GM18499 (cell line): ENCODE measurements around the gene PTPRO.

ENCODE experiments used
- ATAC-seq: cut with Tn5 transposase; IDR thresholded peaks from one replicate; pipeline ENCODE4 v1.9.1; 2021; ENCODE audit warnings: moderate number of reproducible peaks; ENCODE audit not compliant: insufficient read depth, unreplicated experiment

The PTPRO gene

DNA sequence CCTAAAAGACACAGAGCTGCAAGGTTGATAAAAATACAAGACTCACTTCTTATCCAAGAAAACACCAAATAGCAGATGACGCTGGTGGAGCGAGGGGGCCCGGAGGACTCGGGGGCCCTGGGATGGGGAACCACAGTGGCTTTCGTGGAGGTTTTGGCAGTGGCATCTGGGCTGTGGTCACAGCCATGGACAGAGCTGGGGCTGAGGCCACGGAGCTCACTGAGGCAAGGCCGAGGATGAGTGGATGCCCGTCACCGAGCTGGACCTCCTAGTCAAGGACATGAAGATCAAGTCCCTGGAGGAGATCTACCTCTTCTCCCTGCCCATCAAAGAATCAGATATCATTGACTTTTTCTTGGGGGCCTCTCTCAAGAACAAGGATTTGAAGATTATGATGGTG, 117.2 kb downstream of the PTPRO start:
- ATAC-seq = no peak

DNA sequence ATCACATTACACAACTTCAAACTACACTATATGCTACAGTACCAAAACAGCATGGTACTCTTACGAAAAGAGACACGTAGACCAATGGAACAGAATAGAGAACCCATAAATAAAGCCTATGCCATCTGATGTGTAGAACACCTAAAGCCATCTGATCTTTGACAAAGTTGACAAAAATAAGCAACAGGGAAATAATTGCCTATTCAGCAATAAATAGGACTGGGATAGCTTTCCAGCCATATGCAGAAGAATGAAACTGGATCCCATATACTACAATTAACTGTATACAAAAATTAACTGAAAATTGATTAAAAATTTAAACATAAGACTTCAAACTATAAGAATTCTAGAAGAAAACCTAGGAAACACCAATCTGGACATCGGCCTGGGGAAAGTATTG, 120.7 kb downstream of the PTPRO start:
- no peak for ATAC-seq

DNA sequence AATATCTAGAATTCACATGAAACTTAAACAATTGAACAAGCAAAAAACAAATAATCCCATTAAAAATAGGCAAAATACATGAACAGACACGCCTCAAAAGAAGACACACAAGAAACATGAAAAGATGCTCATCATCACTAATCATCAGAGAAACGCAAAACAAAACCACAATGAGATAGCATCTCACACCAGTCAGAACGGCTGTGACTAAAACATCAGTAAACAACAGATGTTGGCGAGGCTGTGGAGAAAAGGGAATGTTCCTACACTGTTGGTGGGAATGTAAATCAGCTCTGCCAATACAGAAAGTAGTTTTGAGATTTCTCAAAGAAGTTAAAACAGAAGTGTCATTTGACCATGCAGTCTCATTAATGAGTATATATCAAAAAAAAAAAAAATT, 121.3 kb downstream of the PTPRO start:
- ATAC-seq = no peak

DNA sequence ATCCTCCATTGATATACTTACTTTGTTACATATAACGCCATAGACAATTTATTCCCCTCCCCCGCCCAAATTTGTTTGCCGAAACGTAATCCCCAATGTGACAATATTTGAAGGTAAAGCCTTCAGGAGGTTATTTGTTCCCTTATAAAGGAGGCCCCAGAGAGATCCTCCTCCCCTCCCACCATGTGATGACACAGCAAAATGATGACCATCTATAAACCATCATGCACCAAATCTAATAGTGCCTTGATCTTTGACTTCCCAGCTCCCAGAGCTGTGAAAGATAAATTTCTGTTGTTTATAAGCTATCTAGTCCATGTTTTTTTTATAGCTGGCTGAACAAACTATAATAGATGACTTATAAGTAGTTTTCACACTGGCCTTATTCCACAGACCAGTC, 122.2 kb downstream of the PTPRO start:
- no peak for ATAC-seq

DNA sequence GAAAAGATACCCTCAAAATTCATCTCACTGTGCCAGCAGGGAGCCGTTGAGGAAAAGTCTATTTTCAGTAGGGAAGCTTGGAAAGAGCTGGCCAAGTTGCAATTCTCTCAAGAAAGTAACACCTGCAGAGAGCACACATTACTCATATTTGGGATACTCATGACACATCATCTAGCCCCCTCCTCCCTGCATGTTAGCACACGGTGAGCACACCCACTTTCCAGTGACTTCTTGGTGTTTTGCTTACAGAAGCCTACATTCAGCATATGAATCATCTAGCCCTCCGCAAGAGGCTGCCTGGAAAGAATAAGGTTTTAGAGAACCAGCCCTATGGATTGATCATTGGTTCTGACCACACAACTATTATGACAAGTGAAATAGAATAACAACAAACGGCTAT, 124.5 kb downstream of the PTPRO start:
- ATAC-seq = no peak

DNA sequence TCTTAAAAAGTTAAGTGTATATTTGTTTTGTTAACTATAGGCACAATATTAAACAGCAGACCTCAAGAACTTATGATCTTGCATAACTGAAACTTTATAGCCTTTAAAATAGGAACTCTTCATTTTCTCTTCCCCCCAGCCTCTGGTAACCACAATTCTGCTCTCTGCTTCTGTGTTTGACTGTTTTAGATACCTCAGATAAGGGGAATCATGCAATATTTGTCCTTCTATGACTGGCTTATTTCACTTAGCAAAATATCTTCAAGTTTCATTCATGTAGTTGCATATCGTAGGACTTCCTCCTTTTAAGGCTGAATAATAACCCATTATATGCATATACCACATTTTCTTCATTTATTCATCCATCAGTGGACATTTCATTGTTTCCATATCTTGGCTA, 131.3 kb downstream of the PTPRO start:
- peak; percentile 88 for ATAC-seq

DNA sequence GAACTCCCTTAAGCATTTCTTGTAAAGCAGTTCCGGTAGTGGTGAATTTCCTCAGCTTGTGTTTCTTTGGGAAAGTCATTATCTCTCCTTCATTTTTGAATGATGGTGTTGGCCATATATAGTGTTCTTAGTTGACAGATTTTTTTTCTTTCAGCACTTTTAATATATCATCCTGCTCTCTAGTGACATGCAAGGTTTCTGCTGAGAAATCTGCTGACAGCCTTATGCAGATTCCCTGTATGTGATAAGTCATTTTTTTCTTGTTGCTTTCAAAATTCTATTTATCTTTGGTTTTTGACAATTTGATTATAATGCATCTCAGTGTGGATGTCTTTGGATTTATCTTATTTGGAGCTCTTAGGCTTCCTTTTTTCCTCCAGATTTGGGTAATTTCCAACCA, 135.7 kb downstream of the PTPRO start:
- no peak for ATAC-seq

DNA sequence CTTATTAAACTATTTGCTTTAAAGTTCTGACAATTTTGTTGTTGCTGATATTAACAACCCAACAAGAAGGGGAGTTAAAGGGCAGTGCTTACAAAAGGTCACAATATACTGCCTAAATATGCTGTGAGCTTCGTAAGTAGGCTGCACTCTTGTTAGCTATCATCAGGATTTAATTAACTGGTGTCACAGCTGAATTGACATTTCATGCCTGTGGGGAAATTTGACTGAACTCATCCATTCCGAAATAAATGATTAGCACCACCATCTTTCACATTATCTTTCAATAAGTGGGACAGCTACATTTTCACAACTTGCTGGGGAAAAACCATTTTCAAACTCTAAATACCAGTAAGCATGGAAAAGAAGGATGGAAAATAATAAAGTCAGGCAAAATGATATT, 146.6 kb downstream of the PTPRO start:
- ATAC-seq = no peak

DNA sequence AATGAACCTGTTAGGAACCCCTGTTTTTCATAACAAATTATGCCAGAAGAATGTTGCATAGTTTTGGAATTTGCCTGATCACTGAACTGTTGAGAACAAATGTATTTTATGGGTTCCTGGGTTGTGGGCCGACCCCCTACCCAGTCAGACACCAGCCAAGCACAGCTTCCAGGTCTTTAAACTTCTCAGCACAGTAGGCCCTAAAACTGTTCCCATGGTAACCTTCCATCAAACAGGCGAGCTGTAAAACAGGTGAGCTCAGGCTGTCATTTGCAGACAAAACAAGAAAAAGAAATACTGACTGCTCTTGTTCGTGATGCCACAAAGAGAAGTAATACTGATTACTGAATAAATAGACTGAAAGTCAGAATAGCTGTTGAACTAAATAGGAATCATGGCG, 147.0 kb downstream of the PTPRO start:
- ATAC-seq = no peak

DNA sequence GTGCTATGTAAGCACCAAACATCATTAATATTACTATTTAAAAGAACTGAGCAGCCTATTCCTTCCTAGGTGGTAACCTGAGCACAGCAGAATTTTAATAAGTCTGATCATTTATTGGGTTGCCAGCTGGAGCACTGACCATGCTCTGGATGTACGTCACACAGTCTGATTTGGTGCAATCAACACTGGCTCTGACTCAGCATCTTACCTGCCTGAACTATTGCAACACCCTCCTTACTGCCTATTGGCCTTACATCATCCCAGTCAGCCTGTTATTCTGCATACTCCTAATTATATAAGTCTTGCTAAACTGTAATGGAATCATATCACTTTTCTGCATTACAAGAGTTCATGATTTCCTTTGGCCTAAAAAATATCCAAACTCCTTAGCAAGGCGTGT, 149.7 kb downstream of the PTPRO start:
- no peak for ATAC-seq

DNA sequence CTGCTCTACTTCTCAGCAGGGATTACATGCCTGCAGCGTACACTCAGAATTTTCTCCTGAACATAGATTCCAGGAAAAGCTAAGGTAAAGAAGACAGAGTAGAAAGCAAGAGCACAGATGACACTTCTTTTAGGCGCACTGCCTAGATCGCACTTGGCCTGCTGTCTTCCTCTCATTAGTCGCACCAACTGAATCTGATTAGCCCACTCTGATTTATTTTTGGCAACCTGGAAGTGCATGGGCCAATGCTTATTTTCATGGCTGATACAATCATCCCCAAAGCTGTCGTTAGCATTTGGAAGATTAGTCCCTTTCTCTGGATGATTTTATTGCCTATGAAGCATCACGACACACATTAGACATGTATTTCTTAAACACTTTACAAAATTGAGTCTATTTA, 152.5 kb downstream of the PTPRO start:
- ATAC-seq = no peak

DNA sequence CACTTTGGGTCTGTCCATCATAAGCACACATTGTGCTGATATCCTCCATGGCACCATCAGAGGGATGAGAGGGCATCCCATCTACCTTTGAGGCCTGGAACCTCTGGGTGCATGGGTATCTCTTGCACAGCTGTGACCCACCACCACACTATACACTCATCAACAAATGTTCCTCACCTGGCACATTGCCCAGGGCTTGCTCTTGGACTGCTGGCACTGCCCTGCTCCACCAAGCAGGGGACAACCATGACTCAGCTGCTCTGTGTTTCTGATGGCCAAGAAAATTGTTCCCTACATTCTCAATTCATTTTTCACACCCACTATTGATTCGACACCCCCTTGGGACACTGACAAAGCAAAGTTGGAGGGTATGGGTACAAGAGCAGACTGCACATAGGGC, 155.5 kb downstream of the PTPRO start:
- no peak for ATAC-seq

DNA sequence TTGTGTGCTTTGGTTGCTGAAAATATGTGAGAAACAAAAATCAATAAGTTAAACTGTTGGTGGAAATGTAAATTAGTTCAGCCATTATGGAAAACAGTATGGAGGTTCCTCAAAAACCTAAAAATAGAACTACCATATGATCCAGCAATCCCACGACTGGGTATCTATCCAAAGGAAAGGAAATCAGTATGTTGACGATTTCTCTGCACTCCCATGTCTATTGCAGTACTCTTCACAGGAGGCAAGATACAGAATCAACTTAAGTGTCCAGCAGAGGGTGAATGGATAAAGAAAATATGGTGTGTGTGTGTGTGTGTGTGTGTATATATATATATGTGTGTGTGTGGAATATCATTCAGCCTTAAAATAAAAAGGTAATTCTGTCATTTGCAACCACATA, 159.5 kb downstream of the PTPRO start:
- ATAC-seq = no peak

DNA sequence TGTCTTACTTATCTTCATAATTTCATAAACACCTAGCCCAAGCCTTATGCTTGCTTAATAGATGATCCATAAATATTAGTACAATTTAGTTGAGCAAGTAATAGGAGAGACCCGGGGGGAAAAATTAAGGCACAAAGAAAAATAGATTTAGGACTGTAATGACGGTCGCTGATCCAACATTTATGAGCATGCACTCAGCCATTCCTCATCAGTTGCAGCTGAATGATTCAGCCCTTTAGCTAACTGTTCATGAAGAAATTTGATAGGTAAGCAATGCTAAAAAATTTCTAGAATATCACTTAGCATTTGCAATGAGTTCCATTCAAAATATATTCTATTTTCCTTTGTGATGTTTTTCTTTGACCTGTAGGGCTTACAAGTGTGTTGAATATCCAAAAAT, 163.2 kb downstream of the PTPRO start:
- no peak for ATAC-seq

DNA sequence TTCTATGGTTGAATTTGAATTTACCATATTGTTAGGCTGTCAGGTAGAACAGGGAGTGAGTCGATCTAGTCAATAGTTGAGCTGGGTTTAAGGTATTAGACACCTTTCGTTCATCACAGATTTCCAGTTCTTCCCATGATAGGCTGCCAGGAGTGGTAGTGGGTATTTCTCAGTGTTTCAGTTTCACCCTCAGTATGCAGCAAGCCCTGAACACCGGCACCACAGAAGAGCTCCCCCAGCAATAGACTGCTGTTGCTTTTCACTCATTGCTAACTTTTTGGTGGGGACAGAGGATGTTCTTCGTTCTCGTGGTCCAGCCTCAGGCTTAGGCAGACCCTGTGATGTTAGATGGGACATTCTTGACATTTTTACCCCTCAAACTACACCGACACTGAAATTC, 164.6 kb downstream of the PTPRO start:
- no peak for ATAC-seq

DNA sequence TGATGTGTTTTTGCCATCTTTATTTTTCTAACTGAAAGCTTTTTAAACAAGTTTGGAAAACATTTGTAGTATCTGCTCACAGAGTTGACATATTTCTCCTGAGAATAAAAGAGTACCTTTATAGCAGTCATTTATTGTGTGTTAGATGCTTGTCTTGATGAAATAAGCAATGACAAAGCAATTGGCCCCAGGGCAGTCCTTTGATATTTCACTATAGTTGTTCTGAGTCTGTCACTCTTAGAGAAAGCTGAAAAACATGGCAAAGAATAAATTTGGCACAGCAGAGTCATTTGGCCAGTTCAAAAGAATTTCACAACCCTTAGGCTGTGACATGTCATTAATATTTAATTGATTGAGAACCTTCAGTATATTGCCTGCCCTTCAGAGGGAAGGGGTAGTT, 166.2 kb downstream of the PTPRO start:
- ATAC-seq = no peak

DNA sequence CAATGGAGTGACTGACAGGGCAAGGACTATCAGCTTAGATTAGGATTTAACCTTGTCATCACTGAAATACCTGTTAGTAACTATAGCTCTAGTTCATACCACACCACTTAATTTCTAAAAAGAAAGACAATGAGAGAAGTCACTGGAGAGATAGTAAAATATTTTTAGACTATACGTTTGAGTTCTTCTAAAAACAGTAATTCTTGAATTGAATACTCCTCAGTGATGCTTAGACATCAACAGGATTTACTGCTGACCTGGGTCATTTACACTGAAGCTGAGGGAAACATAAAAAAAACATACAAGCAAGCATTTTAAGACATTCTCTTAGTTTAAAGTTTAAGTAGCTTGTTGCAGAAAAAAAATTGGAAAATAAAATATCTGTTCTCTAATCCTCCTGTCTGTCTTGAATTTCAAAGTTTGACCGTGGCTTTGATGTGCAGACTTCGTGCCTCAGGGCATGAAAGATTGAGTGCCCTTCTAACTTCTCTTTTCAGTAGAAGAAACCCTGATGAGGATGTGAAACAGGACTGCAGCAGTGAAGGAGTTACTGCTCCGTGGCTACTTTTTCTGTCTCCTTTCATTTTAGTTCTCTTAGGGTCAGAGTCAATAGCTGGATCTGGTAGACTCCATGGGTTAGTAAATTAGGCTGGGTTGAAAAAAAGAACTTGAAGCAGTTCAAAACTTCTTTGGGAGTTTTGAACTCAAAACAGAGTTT, 172.2 kb downstream of the PTPRO start:
- peak; percentile 67 for ATAC-seq

DNA sequence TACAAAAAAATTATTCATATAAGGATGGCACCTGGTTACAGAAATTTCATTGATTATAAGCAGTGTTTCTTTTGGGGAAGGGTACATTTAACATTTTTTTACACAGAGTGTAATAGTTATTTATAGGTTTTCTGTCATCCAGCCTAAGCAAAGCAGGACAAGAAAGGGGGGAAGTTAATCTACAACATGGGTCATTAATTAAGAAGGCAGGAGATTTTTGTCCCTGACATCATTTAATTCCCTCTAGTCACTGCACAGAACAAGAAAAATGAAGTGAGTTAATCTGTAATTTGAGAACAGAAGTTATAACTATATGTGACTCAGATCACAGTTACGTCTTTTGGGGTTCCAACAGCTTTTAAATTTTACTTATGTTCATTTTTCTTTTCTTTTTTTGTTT, 173.4 kb downstream of the PTPRO start:
- ATAC-seq = no peak

DNA sequence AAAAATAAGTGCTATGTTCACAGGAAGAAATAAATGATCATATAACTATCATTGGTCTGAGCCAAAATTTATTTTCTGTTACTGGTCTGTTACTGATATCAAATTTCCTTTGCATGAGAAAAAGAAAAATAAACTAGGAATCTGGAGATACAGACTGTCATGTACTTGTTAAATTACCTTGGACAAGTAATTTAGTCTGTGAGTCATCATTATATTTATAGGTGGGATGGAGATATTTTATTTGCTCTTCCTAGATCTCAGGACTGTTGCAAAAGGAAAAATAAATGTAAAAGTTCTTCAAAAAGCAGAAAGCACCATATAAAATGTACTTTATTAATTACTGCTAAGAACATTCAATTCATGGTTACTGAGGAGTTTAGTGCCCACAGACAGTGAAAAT, 174.4 kb downstream of the PTPRO start:
- ATAC-seq = no peak

DNA sequence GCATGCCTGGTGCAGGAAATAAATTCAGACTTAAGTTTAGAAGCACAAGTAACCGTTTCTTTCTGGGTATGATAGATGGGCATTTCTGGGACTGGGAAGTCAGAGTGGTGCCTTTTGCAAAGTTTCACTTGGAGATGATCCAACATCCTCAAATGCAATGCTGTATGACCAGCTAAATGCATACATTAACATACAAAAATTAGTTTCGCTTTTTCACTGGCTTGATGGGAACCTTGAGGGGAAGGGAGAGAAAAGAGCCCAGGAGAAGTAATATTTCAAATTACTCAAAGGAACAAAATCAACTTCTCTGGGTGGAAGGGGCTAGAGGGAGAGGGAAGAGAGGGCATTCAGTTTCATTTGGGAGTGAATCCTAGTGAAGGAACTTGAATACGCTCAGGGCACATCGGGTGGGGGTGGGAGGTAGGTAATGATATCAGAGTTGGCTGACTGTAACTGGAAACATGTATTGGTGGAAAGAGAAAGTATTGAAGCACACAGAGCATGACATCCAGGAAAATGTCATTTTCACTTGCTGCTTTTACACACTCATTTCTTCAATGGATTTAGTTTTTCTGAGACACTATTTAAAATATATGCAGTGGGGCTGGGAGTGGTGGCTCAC, 175.5 kb downstream of the PTPRO start:
- ATAC-seq = no peak

DNA sequence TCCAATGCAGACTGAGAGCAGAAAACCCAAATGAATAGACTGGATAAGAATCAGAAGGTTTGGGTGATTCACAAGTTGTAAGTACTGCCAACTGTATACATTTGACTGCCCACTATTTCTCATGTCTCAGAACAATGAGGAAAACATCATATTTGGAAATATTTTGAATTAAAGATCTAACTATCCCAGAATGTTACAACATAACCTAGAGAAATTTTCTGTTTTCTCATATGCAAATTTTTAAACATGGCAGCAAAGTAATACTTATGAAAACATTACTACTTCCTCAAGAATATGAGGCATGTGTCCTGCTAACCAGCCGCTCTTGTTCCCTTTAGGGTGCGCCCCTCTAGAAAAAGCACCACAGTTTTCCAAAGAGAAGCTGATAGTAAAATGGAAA, 179.9 kb downstream of the PTPRO start:
- ATAC-seq = no peak

DNA sequence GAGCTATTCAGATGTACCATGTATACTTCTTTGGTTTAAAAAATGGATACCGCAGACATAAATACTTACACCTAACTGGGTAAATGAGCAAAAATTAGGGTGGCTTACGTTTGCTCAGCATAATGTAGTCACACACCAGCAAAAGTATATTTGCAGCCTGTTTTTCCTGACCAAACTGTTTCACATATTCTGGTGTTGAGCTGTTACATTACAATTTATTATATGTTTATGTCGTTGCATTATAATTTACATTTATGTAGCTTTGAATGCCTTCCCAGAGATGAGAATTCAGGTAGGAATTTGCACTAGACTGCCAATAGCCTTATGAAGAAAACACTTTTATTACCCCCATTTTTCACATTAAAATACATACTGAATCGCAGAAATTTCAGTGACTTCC, 183.3 kb downstream of the PTPRO start:
- ATAC-seq = no peak
